Nephron (organoid): Measurements from ENCODE around the gene SCAF1.
"Not testable (repeated sequence)": the region's sequence is repeated elsewhere in the genome, so short reads cannot be mapped to it uniquely, and the experiment has no call there.

ENCODE experiments used
- H3K27ac Mint-ChIP-seq, 3 experiments: 2 replicates each; pipeline ENCODE4 v1.8.0; 2020; ENCODE audit warnings: mixed read lengths in 3 of 3, mild to moderate bottlenecking in 2 of 3, moderate library complexity in 1 of 3
- H3K27me3 Mint-ChIP-seq: 2 replicates; pipeline ENCODE4 v1.8.0; 2021; ENCODE audit warnings: low read depth, mild to moderate bottlenecking, moderate library complexity, mixed read lengths
- H3K36me3 Mint-ChIP-seq: 2 replicates; pipeline ENCODE4 v1.8.0; 2020; ENCODE audit warnings: low read depth, mixed read lengths
- H3K4me1 Mint-ChIP-seq: 2 replicates; pipeline ENCODE4 v1.8.0; 2020; ENCODE audit warnings: mixed read lengths
- H3K4me3 Mint-ChIP-seq, 3 experiments: 2 replicates each; pipeline ENCODE4 v1.8.0; 2020; ENCODE audit warnings: mild to moderate bottlenecking in 3 of 3, mixed read lengths in 3 of 3, moderate library complexity in 2 of 3
- H3K9me3 Mint-ChIP-seq: 2 replicates; pipeline ENCODE4 v1.8.0; 2020; ENCODE audit warnings: mixed read lengths
- CTCF ChIP-seq, 3 experiments: fragments of 200-600 bp; sonication (generic); IDR thresholded peaks; one replicate each; pipeline ENCODE4 v1.5.0; 2021; ENCODE audit warnings: antibody characterized with exemption in 3 of 3; ENCODE audit not compliant: unreplicated experiment in 3 of 3

The SCAF1 gene

GRCh38 chr19:49632576-49632975, 9.4 kb upstream of the SCAF1 start:
- no peak for TF ChIP-seq CTCF (IDR thresholded peaks at IDR 0.05; ENCODE audit: unreplicated experiment in 3 of 3)
- H3K4me3 Mint-ChIP-seq, result no peak overlapping the region
- H3K9me3 Mint-ChIP-seq, result no peaks in the 10 kb centered on the region
- H3K27me3 Mint-ChIP-seq, result peaks cover 11% of the 10 kb centered on the region
- no peak overlapping the region for H3K27ac Mint-ChIP-seq
- peaks cover 23% of the 10 kb centered on the region for H3K4me1 Mint-ChIP-seq
- H3K36me3 Mint-ChIP-seq, result peaks cover 16% of the 10 kb centered on the region

GRCh38 chr19:49633273-49633672, 8.7 kb upstream of the SCAF1 start:
- Mint-ChIP-seq H3K27me3 (peaks cover 14% of the 10 kb centered on the region), H3K4me1 (peaks cover 29% of the 10 kb centered on the region)
- not testable (repeated sequence) for H3K36me3 Mint-ChIP-seq, H3K27ac Mint-ChIP-seq, H3K4me3 Mint-ChIP-seq, H3K9me3 Mint-ChIP-seq

GRCh38 chr19:49635530-49636232, 6.3 kb upstream of the SCAF1 start:
- H3K9me3 Mint-ChIP-seq, result no peaks in the 10 kb centered on the region
- peak overlapping the region; percentile 25 to 69 (median 58) for H3K4me3 Mint-ChIP-seq
- TF ChIP-seq CTCF (IDR thresholded peaks at IDR 0.05; ENCODE audit: unreplicated experiment in 3 of 3), result no peak
- no peaks in the 10 kb centered on the region for H3K36me3 Mint-ChIP-seq
- H3K27ac Mint-ChIP-seq, result peak overlapping the region; percentile 54 to 76 (median 74)
- peaks cover 44% of the 10 kb centered on the region for H3K4me1 Mint-ChIP-seq
- H3K27me3 Mint-ChIP-seq, result peaks cover 14% of the 10 kb centered on the region

GRCh38 chr19:49636233-49636932, 5.6 kb upstream of the SCAF1 start:
- Mint-ChIP-seq H3K27me3 (peaks cover 14% of the 10 kb centered on the region), H3K36me3 (no peaks in the 10 kb centered on the region), H3K27ac (peak overlapping the region; percentile 54 to 76 (median 74)), H3K9me3 (no peaks in the 10 kb centered on the region), H3K4me3 (peak overlapping the region; percentile 38 to 69 (median 58)), H3K4me1 (peaks cover 42% of the 10 kb centered on the region)
- TF ChIP-seq CTCF (IDR thresholded peaks at IDR 0.05; ENCODE audit: unreplicated experiment in 3 of 3), result no peak

- Mint-ChIP-seq H3K4me3 (peak overlapping the region; percentile 85 to 94 (median 86)), H3K36me3 (no peaks in the 10 kb centered on the region), H3K27ac (peak overlapping the region; percentile 97 to 100 (median 98)), H3K9me3 (no peaks in the 10 kb centered on the region), H3K4me1 (peaks cover 55% of the 10 kb centered on the region), H3K27me3 (peaks cover 14% of the 10 kb centered on the region)
- no peak for TF ChIP-seq CTCF (IDR thresholded peaks at IDR 0.05; ENCODE audit: unreplicated experiment in 3 of 3)
Measured at GRCh38 chr19:49637821-49638738, 3.9 kb upstream of the SCAF1 start.
